ENCODE measurements around the gene PLXNA2. TPM values are rescaled to one million over a fixed set of nuclear protein-coding genes. Genes with fewer than 3 reads are reported as not detected.

PLXNA2 gene
- total RNA-seq, 2 donors from 2014 or later, result 44.5 to 51.6 TPM

GRCh38 chr1:208115924-208116640, 128.1 kb downstream of the PLXNA2 start:
- TF ChIP-seq CTCF (IDR thresholded peaks at IDR 0.05), result no peak
- TF ChIP-seq POLR2A (IDR thresholded peaks at IDR 0.05), result no peak
- Histone ChIP-seq H3K4me3 (no peak overlapping the region), H3K27ac (no peak overlapping the region), H3K36me3 (replicated peaks in 1 of 2; ENCODE audit: insufficient read depth in 1 of 2, low read depth in 2 of 2) (no peaks in the 10 kb centered on the region), H3K4me1 (peaks cover 24% of the 10 kb centered on the region), H3K9me3 (no peaks in the 10 kb centered on the region), H3K27me3 (no peaks in the 10 kb centered on the region)
- ATAC-seq, result no peak
- 80 to 82% methylated on average over 7 of the region's 7 CpGs for WGBS, 2 donors
- no peak for DNase-seq
- intact Hi-C loops (cut with DNase I), result no loop called here

GRCh38 chr1:208113011-208113410, 131.2 kb downstream of the PLXNA2 start:
- Histone ChIP-seq H3K27ac (no peak overlapping the region), H3K27me3 (no peaks in the 10 kb centered on the region), H3K36me3 (replicated peaks in 1 of 2; ENCODE audit: insufficient read depth in 1 of 2, low read depth in 2 of 2) (no peaks in the 10 kb centered on the region), H3K4me1 (no peaks in the 10 kb centered on the region), H3K4me3 (no peak overlapping the region), H3K9me3 (no peaks in the 10 kb centered on the region)
- ATAC-seq (no peak), DNase-seq (no peak)
- TF ChIP-seq CTCF (IDR thresholded peaks at IDR 0.05), result no peak
- TF ChIP-seq POLR2A (IDR thresholded peaks at IDR 0.05), result no peak
- intact Hi-C loops (cut with DNase I), result no loop called here

GRCh38 chr1:208112401-208112800, 131.8 kb downstream of the PLXNA2 start:
- DNase-seq (no peak), ATAC-seq (no peak)
- no peaks in the 10 kb centered on the region for H3K27me3 ChIP-seq
- no peaks in the 10 kb centered on the region for H3K4me1 ChIP-seq
- intact Hi-C loops (cut with DNase I), result no loop called here
- no peaks in the 10 kb centered on the region for H3K9me3 ChIP-seq
- no peak overlapping the region for H3K4me3 ChIP-seq
- H3K36me3 ChIP-seq (replicated peaks in 1 of 2; ENCODE audit: insufficient read depth in 1 of 2, low read depth in 2 of 2), result no peaks in the 10 kb centered on the region
- no peak overlapping the region for H3K27ac ChIP-seq
- TF ChIP-seq POLR2A (IDR thresholded peaks at IDR 0.05) (no peak), CTCF (IDR thresholded peaks at IDR 0.05) (no peak)
- WGBS, 2 donors, result 54 to 76% methylated on average over 3 to 4 of the region's 4 CpGs

- intact Hi-C loops (cut with DNase I), result no loop called here
- 82% methylated on average over 4 of the region's 4 CpGs for WGBS, 2 donors
Measured at GRCh38 chr1:208111646-208112190, 132.5 kb downstream of the PLXNA2 start.

More at GRCh38 chr1:208111646-208112190, 132.5 kb downstream of the PLXNA2 start:
- Histone ChIP-seq H3K9me3 (no peaks in the 10 kb centered on the region), H3K27ac (no peak overlapping the region), H3K4me1 (no peaks in the 10 kb centered on the region), H3K27me3 (no peaks in the 10 kb centered on the region), H3K4me3 (no peak overlapping the region), H3K36me3 (replicated peaks in 1 of 2; ENCODE audit: insufficient read depth in 1 of 2, low read depth in 2 of 2) (peaks cover 0 to 3% of the 10 kb centered on the region in 2 donors)
- no peak for TF ChIP-seq CTCF (IDR thresholded peaks at IDR 0.05)
- no peak for TF ChIP-seq POLR2A (IDR thresholded peaks at IDR 0.05)
- no peak for DNase-seq
- no peak for ATAC-seq

Measured in body of pancreas (tissue), 4 donors.